K562 (cell line): ENCODE data around the gene SGPP2. TPM values are rescaled to one million over a fixed set of nuclear protein-coding genes. Genes with fewer than 3 reads are reported as not detected.

Experiments used
- ATAC-seq: fragments of 200-7000 bp; cut with Tn5 transposase; 3 replicates; pipeline ENCODE4 v1.9.1; 2020; ENCODE audit warnings: moderate library complexity
- BruUV-seq: library from RNA; stranded (reverse); fragments of 400-500 nt; replicated peaks from 2 replicates; lab custom pipeline; 2021; lab: Mats Ljungman, UMichigan
- CTCF ChIA-PET: fragments of 300-600 bp; formaldehyde crosslinking; extraction: SDS; loops from one replicate; lab custom pipeline; 2021; ENCODE audit warnings: low intra/inter-chr PET ratio; lab: Yijun Ruan, JAX
- POLR2A ChIA-PET: fragments of 300-600, 350-650 bp; sonication (Branson Sonifier 250); formaldehyde crosslinking; extraction: SDS; loops from one replicate; lab custom pipeline; 2021; ENCODE audit warnings: antibody characterized with exemption, inconsistent platforms; lab: Yijun Ruan, JAX
- DNase-seq, 4 experiments: peaks; one replicate each; pipeline versions ENCODE4 v3.0.0 to v3.0.0-alpha.2; 2011 to 2018; ENCODE audit warnings: low spot score in 3 of 4, mixed read lengths in 3 of 4; ENCODE audit errors: extremely low read depth in 1 of 4
- FAIRE-seq: peaks from 2 replicates; lab custom pipeline; 2011; peaks lifted over from hg19 to GRCh38; lab: Jason Lieb, UNC
- H2AFZ ChIP-seq: 2 replicates; pipeline ENCODE4 v1.6.0; 2011; ENCODE audit warnings: low read depth, low read length, control low read depth, inconsistent platforms
- H3K27ac ChIP-seq: fragments of 200-600 bp; 3 replicates; pipeline ENCODE4 v1.8.0; 2011; ENCODE audit warnings: low read depth, mild to moderate bottlenecking, control low read depth, inconsistent platforms, low read length, moderate library complexity, mixed read lengths; ENCODE audit errors: extremely low read depth
- H3K27me3 ChIP-seq, 2 experiments: fragments of 300-600 bp in 1 of 2; 2 replicates in 1 of 2; 3 replicates in 1 of 2; pipeline versions ENCODE4 v1.6.0 to v1.8.0; 2011; ENCODE audit warnings: inconsistent platforms in 2 of 2, low read length in 2 of 2, mild to moderate bottlenecking in 1 of 2, mixed read lengths in 1 of 2, moderate library complexity in 1 of 2; ENCODE audit not compliant: control insufficient read depth in 2 of 2, insufficient read depth in 2 of 2
- H3K36me3 ChIP-seq: fragments of 300-600 bp; 3 replicates; pipeline ENCODE4 v1.8.0; 2011; ENCODE audit warnings: mild to moderate bottlenecking, low read length, inconsistent platforms; ENCODE audit not compliant: control insufficient read depth, insufficient read depth
- H3K4me1 ChIP-seq, 2 experiments: fragments of 200-600 bp in 1 of 2; replicated peaks in 1 of 2; 2 replicates in 1 of 2; 3 replicates in 1 of 2; pipeline versions ENCODE4 v1.5.1 to v1.8.0; 2011; ENCODE audit warnings: inconsistent platforms in 2 of 2, low read length in 2 of 2, mild to moderate bottlenecking in 1 of 2, mixed read lengths in 1 of 2, moderate library complexity in 1 of 2; ENCODE audit not compliant: control insufficient read depth in 2 of 2, insufficient read depth in 2 of 2
- H3K4me2 ChIP-seq: 2 replicates; pipeline ENCODE4 v1.6.1; 2011; ENCODE audit warnings: low read length, control low read depth, inconsistent platforms, mixed read lengths; ENCODE audit not compliant: insufficient read depth
- H3K4me3 ChIP-seq: fragments of 200-600 bp; sonication (generic), shearing (Covaris generic); 2 replicates; pipeline ENCODE4 v1.5.1; 2016; ENCODE audit warnings: control low read depth, inconsistent platforms
- H3K79me2 ChIP-seq: fragments of 200-600 bp; 3 replicates; pipeline ENCODE4 v1.8.0; 2011; ENCODE audit warnings: low read length, inconsistent platforms; ENCODE audit not compliant: control insufficient read depth, insufficient read depth
- H3K9ac ChIP-seq, 2 experiments: 2 replicates each; pipeline versions ENCODE4 v1.6.0 to v1.6.1; 2011; ENCODE audit warnings: low read depth in 2 of 2, low read length in 2 of 2, control low read depth in 1 of 2, inconsistent platforms in 1 of 2, mild to moderate bottlenecking in 1 of 2, mixed read lengths in 1 of 2; ENCODE audit not compliant: insufficient read depth in 1 of 2
- H3K9me1 ChIP-seq: one replicate; pipeline ENCODE4 v1.6.0; 2011; ENCODE audit warnings: inconsistent platforms, mild to moderate bottlenecking, low read length, moderate library complexity; ENCODE audit not compliant: control insufficient read depth, insufficient read depth
- H3K9me3 ChIP-seq: replicated peaks from 2 replicates; pipeline ENCODE4 v1.5.1; 2011; ENCODE audit warnings: low read depth, low read length, inconsistent platforms; ENCODE audit not compliant: control insufficient read depth, insufficient read depth
- H4K20me1 ChIP-seq: replicated peaks from 2 replicates; pipeline ENCODE4 v1.6.1; 2011; ENCODE audit warnings: low read length, inconsistent platforms, mixed read lengths; ENCODE audit not compliant: control insufficient read depth, insufficient read depth
- ATF1 ChIP-seq, 2 experiments: fragments of 450-650 bp in 1 of 2; IDR thresholded peaks; 2 replicates each; pipeline ENCODE4 v1.6.1; 2016; ENCODE audit warnings: missing compliant biosample characterization in 1 of 2, missing genetic modification characterization in 1 of 2
- CBX8 ChIP-seq: fragments of 200-600 bp; sonication (generic); IDR thresholded peaks from 2 replicates; pipeline ENCODE4 v1.6.1; 2012; ENCODE audit warnings: borderline replicate concordance, mixed run types, low read depth, mild to moderate bottlenecking, moderate library complexity, mixed read lengths, low read length, control low read depth, inconsistent platforms; ENCODE audit not compliant: poor library complexity, severe bottlenecking; ENCODE audit errors: extremely low read depth
- HBP1 ChIP-seq: fragments of 450-650 bp; formaldehyde crosslinking; IDR thresholded peaks from 2 replicates; pipeline ENCODE4 v1.4.0; 2022; ENCODE audit warnings: missing genetic modification characterization
- HOMEZ ChIP-seq: fragments of 250-450 bp; sonication (Bioruptor Pico); IDR thresholded peaks from 2 replicates; pipeline ENCODE4 v1.4.0; 2020; ENCODE audit warnings: mild to moderate bottlenecking, moderate library complexity
- NFATC3 ChIP-seq: fragments of 450-650 bp; IDR thresholded peaks from 2 replicates; pipeline ENCODE4 v1.6.1; 2017; ENCODE audit warnings: mild to moderate bottlenecking
- PCBP2 ChIP-seq: fragments of 200-400 bp; formaldehyde crosslinking; IDR thresholded peaks from 2 replicates; pipeline ENCODE4 v1.6.1; 2018; ENCODE audit warnings: low read length, low read depth, mild to moderate bottlenecking, moderate library complexity; ENCODE audit not compliant: poor library complexity, severe bottlenecking
- SIRT6 ChIP-seq: IDR thresholded peaks from one replicate; pipeline ENCODE4 v1.6.1; 2012; ENCODE audit warnings: low read depth, mild to moderate bottlenecking, control low read depth, inconsistent platforms, low read length, moderate library complexity
- ZBTB7A ChIP-seq: IDR thresholded peaks from 2 replicates; pipeline ENCODE4 v1.6.1; 2011; ENCODE audit warnings: low read depth, mild to moderate bottlenecking, low read length, moderate library complexity, borderline replicate concordance; ENCODE audit not compliant: control insufficient read depth
- ZFP1 ChIP-seq: fragments of 450-650 bp; formaldehyde crosslinking; IDR thresholded peaks from 2 replicates; pipeline ENCODE4 v1.4.0; 2020; ENCODE audit warnings: mild to moderate bottlenecking, mixed read lengths
- WGBS: fragments of 100-300 bp; shearing (Covaris generic); methylation state at CpG from one replicate; pipeline ENCODE4 v1.1.6; 2016; ENCODE audit warnings: low coverage, mixed read lengths; ENCODE audit not compliant: insufficient coverage; ENCODE audit errors: missing lambda C conversion rate; 5-methylcytosine and 5-hydroxymethylcytosine counted together
- in situ Hi-C: fragments of 300-500 bp; cut with MboI; formaldehyde crosslinking; loops from 4 replicates; pipeline ENCODE4 v1.15.0; 2018; ENCODE audit warnings: inconsistent platforms, mixed read lengths
- intact Hi-C: fragments of 100-400 bp; cut with micrococcal nuclease; formaldehyde crosslinking; loops from 2 replicates; pipeline ENCODE4 v1.14.2; 2022
- polyA plus RNA-seq, 8 experiments: library from polyadenylated mRNA; depleted of rRNA in 4 of 8; stranded (reverse) in 5 of 8; unstranded in 3 of 8; fragments of >200 nt; fragmentation: Nextera tagmentation in 2 of 8; fragmentation: Illumina TruSeq in 1 of 8; extraction: Ambion mirVana in 2 of 8; extraction: Trizol in 1 of 8; gene quantifications; 2 replicates each; pipeline versions ENCODE4 v1.2.1 to v1.2.3, GENCODE V29; 2011 to 2014; ENCODE audit warnings: inconsistent platforms in 1 of 8, missing spikeins in 1 of 8
- total RNA-seq, 7 experiments: library from RNA; depleted of rRNA in 6 of 7; stranded (reverse); fragments of >200 nt in 6 of 7; fragmentation: Illumina TruSeq in 2 of 7; extraction: Trizol in 2 of 7; gene quantifications; 2 replicates each; pipeline versions ENCODE4 v1.2.1 to v1.2.3, GENCODE V29; 2011 to 2021; ENCODE audit warnings: low replicate concordance in 1 of 7
- TF ChIP-seq, protein P1 (sequence below): IDR thresholded peaks from 2 replicates; pipeline ENCODE4 v1.6.1; 2011; ENCODE audit not compliant: insufficient read length; ENCODE audit errors: extremely low read depth
- TF ChIP-seq, protein P2 (sequence below): fragments of 450-650 bp; IDR thresholded peaks from 2 replicates; pipeline ENCODE4 v1.6.1; 2016; ENCODE audit warnings: borderline replicate concordance

Gene SGPP2
- total and polyA plus RNA-seq, 9 of the 15 experiments (the other 6 are each of a cell fraction or from before 2014, with no cell fraction given): 0.01 to 0.04 TPM; not detected in 7

- POLR2A ChIA-PET: no interaction called here
- TF ChIP-seq, protein P1, sequence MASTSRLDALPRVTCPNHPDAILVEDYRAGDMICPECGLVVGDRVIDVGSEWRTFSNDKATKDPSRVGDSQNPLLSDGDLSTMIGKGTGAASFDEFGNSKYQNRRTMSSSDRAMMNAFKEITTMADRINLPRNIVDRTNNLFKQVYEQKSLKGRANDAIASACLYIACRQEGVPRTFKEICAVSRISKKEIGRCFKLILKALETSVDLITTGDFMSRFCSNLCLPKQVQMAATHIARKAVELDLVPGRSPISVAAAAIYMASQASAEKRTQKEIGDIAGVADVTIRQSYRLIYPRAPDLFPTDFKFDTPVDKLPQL: no peak
- TF ChIP-seq HBP1 (CRISPR knock-in tag) (no peak), SIRT6 (no peak), ATF1 (CRISPR knock-in tag; IDR thresholded peaks at IDR 0.05) (no peak), ATF1 (tag; IDR thresholded peaks at IDR 0.05) (no peak), CBX8 (no peak), NFATC3 (no peak), ZBTB7A (no peak), ZFP1 (CRISPR knock-in tag) (no peak), HOMEZ (CRISPR knock-in tag) (no peak), PCBP2 (no peak)
- TF ChIP-seq, protein P2, sequence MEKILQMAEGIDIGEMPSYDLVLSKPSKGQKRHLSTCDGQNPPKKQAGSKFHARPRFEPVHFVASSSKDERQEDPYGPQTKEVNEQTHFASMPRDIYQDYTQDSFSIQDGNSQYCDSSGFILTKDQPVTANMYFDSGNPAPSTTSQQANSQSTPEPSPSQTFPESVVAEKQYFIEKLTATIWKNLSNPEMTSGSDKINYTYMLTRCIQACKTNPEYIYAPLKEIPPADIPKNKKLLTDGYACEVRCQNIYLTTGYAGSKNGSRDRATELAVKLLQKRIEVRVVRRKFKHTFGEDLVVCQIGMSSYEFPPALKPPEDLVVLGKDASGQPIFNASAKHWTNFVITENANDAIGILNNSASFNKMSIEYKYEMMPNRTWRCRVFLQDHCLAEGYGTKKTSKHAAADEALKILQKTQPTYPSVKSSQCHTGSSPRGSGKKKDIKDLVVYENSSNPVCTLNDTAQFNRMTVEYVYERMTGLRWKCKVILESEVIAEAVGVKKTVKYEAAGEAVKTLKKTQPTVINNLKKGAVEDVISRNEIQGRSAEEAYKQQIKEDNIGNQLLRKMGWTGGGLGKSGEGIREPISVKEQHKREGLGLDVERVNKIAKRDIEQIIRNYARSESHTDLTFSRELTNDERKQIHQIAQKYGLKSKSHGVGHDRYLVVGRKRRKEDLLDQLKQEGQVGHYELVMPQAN: no peak
Measured at GRCh38 chr2:222442665-222443064, 18.3 kb downstream of the SGPP2 start.

More at GRCh38 chr2:222442665-222443064, 18.3 kb downstream of the SGPP2 start:
- Histone ChIP-seq H3K27me3 (no peaks in the 10 kb centered on the region), H2AFZ (no peak overlapping the region), H3K9ac (no peak overlapping the region), H3K9me1 (no peaks in the 10 kb centered on the region), H3K9me3 (no peaks in the 10 kb centered on the region), H3K79me2 (no peaks in the 10 kb centered on the region), H4K20me1 (no peaks in the 10 kb centered on the region), H3K36me3 (no peaks in the 10 kb centered on the region), H3K4me1 (no peaks in the 10 kb centered on the region), H3K4me3 (no peak overlapping the region), H3K27ac (no peak overlapping the region), H3K4me2 (no peak overlapping the region)
- DNase-seq: no peak
- WGBS: 0% methylated on average over 5 of the region's 5 CpGs
- no TSS peak for BruUV-seq
- intact Hi-C loops: no loop called here
- no peak for FAIRE-seq
- in situ Hi-C loops: no loop called here
- CTCF ChIA-PET: no interaction called here
- ATAC-seq: no peak
